Sigmoid colon (tissue), 7 donors: Measurements from ENCODE around the gene LONP2. TPM values are rescaled to one million over a fixed set of nuclear protein-coding genes. Genes with fewer than 3 reads are reported as not detected.
A peak's percentile ranks its signal among the peaks of the same experiment; 100 is the strongest.

ENCODE experiments used
- DNase-seq: peaks from one replicate; pipeline ENCODE4 v3.0.0-alpha.2; 2019
- H3K27ac ChIP-seq, 4 donors: fragments of 200-600 bp; sonication (generic); one replicate each; pipeline ENCODE4 v1.5.1; 2016 to 2019; ENCODE audit warnings: mild to moderate bottlenecking in 1 of 4
- H3K27me3 ChIP-seq, 3 donors: fragments of 200-600 bp; sonication (generic); one replicate each; pipeline ENCODE4 v1.5.1; 2019; ENCODE audit warnings: mild to moderate bottlenecking in 1 of 3
- H3K36me3 ChIP-seq, 4 donors: fragments of 200-600 bp; sonication (generic); one replicate each; pipeline ENCODE4 v1.5.1; 2016 to 2019
- H3K4me1 ChIP-seq, 4 donors: fragments of 200-600 bp; sonication (generic); one replicate each; pipeline ENCODE4 v1.5.1; 2017 to 2019
- H3K4me3 ChIP-seq, 4 donors: fragments of 200-600 bp; sonication (generic); one replicate each; pipeline ENCODE4 v1.5.1; 2017 to 2019; ENCODE audit warnings: mild to moderate bottlenecking in 2 of 4, moderate library complexity in 1 of 4
- H3K9me3 ChIP-seq, 4 donors: fragments of 200-600 bp in 3 of 4; sonication (generic) in 3 of 4; one replicate each; pipeline versions ENCODE4 v1.5.1 to v1.6.1; 2013 to 2019
- EP300 ChIP-seq, 4 donors: sonication (generic); formaldehyde crosslinking; IDR thresholded peaks; one replicate each; pipeline ENCODE4 v1.6.1; 2017; ENCODE audit warnings: antibody characterized with exemption in 4 of 4
- POLR2A ChIP-seq, 2 donors: fragments of 450-650 bp; IDR thresholded peaks; one replicate each; pipeline ENCODE4 v1.6.1; 2016; ENCODE audit warnings: antibody characterized with exemption in 2 of 2, mild to moderate bottlenecking in 2 of 2, moderate library complexity in 2 of 2
- POLR2AphosphoS5 ChIP-seq, 4 donors: sonication (generic); formaldehyde crosslinking; IDR thresholded peaks; one replicate each; pipeline ENCODE4 v1.6.1; 2017; ENCODE audit warnings: antibody characterized with exemption in 4 of 4
- WGBS, 2 donors: extraction: QIAGEN DNeasy Blood & Tissue Kit; methylation state at CpG; one replicate each; pipeline ENCODE4 v1.1.7; 2013; 5-methylcytosine and 5-hydroxymethylcytosine counted together
- intact Hi-C: fragments of 100-400 bp; cut with DNase I; formaldehyde crosslinking; loops from one replicate; pipeline ENCODE4 v1.15.1; 2023
- polyA plus RNA-seq, 3 donors: library from polyadenylated mRNA; stranded (reverse); fragments of 200-250 nt; gene quantifications; one replicate each; pipeline ENCODE4 v1.2.3, GENCODE V29; 2013
- total RNA-seq, 4 donors: library from RNA; depleted of rRNA; stranded (reverse); fragments of >200 nt; gene quantifications; one replicate each; pipeline ENCODE4 v1.1.0, GENCODE V29; 2016
- TF ChIP-seq, protein P1 (sequence below), 4 experiments: fragments of 450-650 bp in 3 of 4; fragments of 200-600 bp in 1 of 4; IDR thresholded peaks; one replicate each; pipeline ENCODE4 v1.5.1; 2016 to 2019; ENCODE audit warnings: antibody characterized with exemption in 4 of 4, mild to moderate bottlenecking in 3 of 4, moderate library complexity in 2 of 4
- donor health status: healthy with polysubstance abuse.
- donor health status: Bipolar disorder and iron deficiency.
- donor health status: healthy.

LONP2 gene
- total and polyA plus RNA-seq, 7 donors: 14.4 to 60.3 (median 42.3) TPM

DNA sequence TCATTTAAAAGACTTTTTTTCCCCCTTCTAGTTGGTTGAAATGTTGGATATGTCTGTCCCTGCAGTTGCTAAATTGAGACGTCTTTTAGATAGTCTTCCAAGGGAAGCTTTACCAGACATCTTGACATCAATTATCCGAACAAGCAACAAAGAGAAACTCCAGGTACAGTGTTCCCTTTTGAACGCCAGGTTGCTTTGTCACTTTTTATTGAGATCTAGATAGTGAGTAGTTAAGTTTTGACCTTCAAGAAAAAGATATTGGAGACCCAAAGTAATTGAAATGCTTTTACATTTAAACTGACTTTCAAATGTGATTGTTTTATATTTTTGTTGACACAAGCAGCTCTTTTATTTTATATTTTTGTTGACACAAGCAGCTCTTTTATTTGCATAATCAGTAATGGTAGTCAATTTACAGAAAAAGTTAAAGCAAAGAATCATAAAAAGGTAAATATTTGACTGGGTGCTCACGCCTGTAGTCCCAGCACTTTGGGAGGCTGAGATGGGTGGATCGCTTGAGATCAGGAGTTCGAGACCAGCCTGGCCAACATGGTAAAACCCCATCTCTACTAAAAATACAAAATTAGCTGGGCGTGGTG lies 12.6 kb downstream of the LONP2 start:
- intact Hi-C loops: no loop called here
- Histone ChIP-seq H3K27ac (no peak overlapping the region), H3K27me3 (no peaks in the 10 kb centered on the region), H3K36me3 (peaks cover 0 to 82% (median 22%) of the 10 kb centered on the region in 4 donors), H3K4me1 (peaks cover 0 to 2% (median 0%) of the 10 kb centered on the region in 4 donors), H3K9me3 (no peaks in the 10 kb centered on the region), H3K4me3 (no peak overlapping the region)
- DNase-seq: no peak
- 34 to 72% methylated on average over 7 of the region's 7 CpGs for WGBS, 2 donors
- TF ChIP-seq POLR2A (IDR thresholded peaks at IDR 0.05): no peak
- no peak for TF ChIP-seq EP300 (IDR thresholded peaks at IDR 0.05)
- TF ChIP-seq POLR2AphosphoS5 (IDR thresholded peaks at IDR 0.05): no peak
- TF ChIP-seq, protein P1, sequence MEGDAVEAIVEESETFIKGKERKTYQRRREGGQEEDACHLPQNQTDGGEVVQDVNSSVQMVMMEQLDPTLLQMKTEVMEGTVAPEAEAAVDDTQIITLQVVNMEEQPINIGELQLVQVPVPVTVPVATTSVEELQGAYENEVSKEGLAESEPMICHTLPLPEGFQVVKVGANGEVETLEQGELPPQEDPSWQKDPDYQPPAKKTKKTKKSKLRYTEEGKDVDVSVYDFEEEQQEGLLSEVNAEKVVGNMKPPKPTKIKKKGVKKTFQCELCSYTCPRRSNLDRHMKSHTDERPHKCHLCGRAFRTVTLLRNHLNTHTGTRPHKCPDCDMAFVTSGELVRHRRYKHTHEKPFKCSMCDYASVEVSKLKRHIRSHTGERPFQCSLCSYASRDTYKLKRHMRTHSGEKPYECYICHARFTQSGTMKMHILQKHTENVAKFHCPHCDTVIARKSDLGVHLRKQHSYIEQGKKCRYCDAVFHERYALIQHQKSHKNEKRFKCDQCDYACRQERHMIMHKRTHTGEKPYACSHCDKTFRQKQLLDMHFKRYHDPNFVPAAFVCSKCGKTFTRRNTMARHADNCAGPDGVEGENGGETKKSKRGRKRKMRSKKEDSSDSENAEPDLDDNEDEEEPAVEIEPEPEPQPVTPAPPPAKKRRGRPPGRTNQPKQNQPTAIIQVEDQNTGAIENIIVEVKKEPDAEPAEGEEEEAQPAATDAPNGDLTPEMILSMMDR (IDR thresholded peaks at IDR 0.05): no peak

DNA sequence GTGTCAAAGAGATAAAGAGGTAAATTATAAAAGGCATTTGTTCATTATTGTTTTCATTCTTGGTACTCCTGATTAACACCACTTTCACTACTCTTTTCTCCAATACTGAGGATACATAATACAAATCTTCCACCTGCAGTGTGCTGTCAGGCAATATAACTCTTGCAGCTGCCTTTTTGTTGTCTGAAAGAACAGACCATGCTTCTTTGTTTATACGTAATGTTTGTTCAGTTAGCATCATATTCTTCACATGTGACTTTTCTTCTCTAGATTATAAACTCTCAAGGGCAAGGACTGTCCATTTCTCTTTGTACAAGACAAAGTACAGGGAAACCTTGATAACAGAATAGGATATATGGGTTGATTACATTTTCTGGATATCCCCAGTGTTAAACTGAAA lies 17.5 kb downstream of the LONP2 start:
- TF ChIP-seq POLR2A (IDR thresholded peaks at IDR 0.05): no peak
- TF ChIP-seq, protein P1 (IDR thresholded peaks at IDR 0.05): no peak
- no peak for TF ChIP-seq EP300 (IDR thresholded peaks at IDR 0.05)
- TF ChIP-seq POLR2AphosphoS5 (IDR thresholded peaks at IDR 0.05): no peak
- 94 to 97% methylated on average over 1 of the region's 1 CpG for WGBS, 2 donors
- intact Hi-C loops: no loop called here
- Histone ChIP-seq H3K36me3 (peaks cover 0 to 89% (median 31%) of the 10 kb centered on the region in 4 donors), H3K27me3 (no peaks in the 10 kb centered on the region), H3K4me3 (no peak overlapping the region), H3K9me3 (no peaks in the 10 kb centered on the region), H3K27ac (no peak overlapping the region), H3K4me1 (no peaks in the 10 kb centered on the region)
- no peak for DNase-seq

DNA sequence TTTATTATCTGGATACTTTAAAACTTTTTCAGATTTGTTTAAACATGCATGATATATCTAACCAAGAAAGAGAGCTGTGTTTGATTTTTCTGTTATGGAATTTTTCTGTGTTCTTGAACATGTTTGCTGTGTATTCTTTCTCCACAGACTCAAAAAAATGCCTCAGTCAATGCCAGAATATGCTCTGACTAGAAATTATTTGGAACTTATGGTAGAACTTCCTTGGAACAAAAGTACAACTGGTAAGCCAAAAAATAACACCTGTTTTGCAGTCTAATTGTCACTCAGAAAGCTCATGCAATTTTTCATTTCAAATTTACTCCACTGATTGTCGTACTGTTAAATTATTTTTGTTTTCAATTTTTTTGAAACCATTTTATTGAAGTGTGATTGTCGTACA lies 18.5 kb downstream of the LONP2 start:
- H3K9me3 ChIP-seq: no peaks in the 10 kb centered on the region
- no peaks in the 10 kb centered on the region for H3K4me1 ChIP-seq
- DNase-seq: no peak
- 97 to 99% methylated on average over 2 of the region's 2 CpGs for WGBS, 2 donors
- intact Hi-C loops: no loop called here
- TF ChIP-seq EP300 (IDR thresholded peaks at IDR 0.05) (no peak), POLR2A (IDR thresholded peaks at IDR 0.05) (no peak), POLR2AphosphoS5 (IDR thresholded peaks at IDR 0.05) (no peak)
- H3K4me3 ChIP-seq: no peak overlapping the region
- H3K36me3 ChIP-seq: peaks cover 0 to 89% (median 31%) of the 10 kb centered on the region in 4 donors
- H3K27me3 ChIP-seq: no peaks in the 10 kb centered on the region
- no peak overlapping the region for H3K27ac ChIP-seq

DNA sequence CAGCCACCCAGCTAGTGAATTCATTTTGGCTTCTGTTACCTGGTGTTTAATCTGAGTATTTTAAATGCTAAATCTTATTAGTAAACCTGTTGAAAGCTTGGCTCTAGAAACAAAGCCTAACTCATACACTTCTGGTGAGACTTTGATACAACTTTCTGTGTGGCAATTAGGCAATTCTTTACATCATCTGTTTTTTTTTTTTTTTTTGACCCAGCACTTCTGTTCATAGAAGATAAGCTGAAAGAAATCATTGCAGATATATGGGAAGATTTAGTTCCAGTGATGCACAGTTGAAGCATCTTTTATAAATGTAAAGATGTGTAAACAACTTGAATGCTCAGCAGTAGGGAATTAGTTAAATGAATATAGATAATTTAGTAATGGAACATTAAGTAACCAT lies 24.9 kb downstream of the LONP2 start:
- Histone ChIP-seq H3K4me1 (peaks cover 0 to 24% (median 10%) of the 10 kb centered on the region in 4 donors), H3K4me3 (no peak overlapping the region), H3K27me3 (no peaks in the 10 kb centered on the region), H3K9me3 (no peaks in the 10 kb centered on the region), H3K27ac (no peak overlapping the region), H3K36me3 (peaks cover 0 to 51% (median 13%) of the 10 kb centered on the region in 4 donors)
- TF ChIP-seq, protein P1 (IDR thresholded peaks at IDR 0.05): no peak
- TF ChIP-seq POLR2A (IDR thresholded peaks at IDR 0.05): no peak
- no peak for TF ChIP-seq EP300 (IDR thresholded peaks at IDR 0.05)
- no peak for TF ChIP-seq POLR2AphosphoS5 (IDR thresholded peaks at IDR 0.05)
- no peak for DNase-seq
- intact Hi-C loops: no loop called here

DNA sequence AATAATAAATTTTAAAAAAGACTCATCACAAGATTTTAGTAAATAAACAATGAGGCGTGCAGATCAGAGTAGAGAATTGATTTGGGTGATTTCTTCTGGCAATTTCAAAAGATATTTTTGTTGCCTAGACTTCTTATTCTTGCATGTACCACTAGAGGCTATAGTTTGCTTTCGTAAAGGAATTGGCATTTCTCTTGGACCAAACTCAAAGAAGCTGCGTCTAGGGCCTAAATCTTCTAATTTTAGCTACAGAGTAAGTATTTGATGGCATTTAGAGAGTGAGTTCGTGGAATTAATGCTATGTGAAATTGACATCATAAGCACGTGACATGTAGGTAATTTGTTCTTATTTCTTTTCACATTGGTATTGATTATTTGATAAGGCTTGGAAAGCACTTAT lies 27.6 kb downstream of the LONP2 start:
- Histone ChIP-seq H3K9me3 (no peaks in the 10 kb centered on the region), H3K27ac (peak overlapping the region in 3 of 4 donors; percentile 8 to 31 (median 9)), H3K36me3 (peaks cover 0 to 27% (median 7%) of the 10 kb centered on the region in 4 donors), H3K4me1 (peaks cover 0 to 40% (median 26%) of the 10 kb centered on the region in 4 donors), H3K27me3 (no peaks in the 10 kb centered on the region), H3K4me3 (no peak overlapping the region)
- no peak for DNase-seq
- intact Hi-C loops: no loop called here
- TF ChIP-seq EP300 (IDR thresholded peaks at IDR 0.05) (no peak), POLR2A (IDR thresholded peaks at IDR 0.05) (no peak), POLR2AphosphoS5 (IDR thresholded peaks at IDR 0.05) (no peak)
- TF ChIP-seq, protein P1 (IDR thresholded peaks at IDR 0.05): no peak
- WGBS, 2 donors: 84 to 92% methylated on average over 5 of the region's 5 CpGs
